NCI-H1048 (cell line): ENCODE results near the gene HIBADH.
A peak's percentile ranks its signal among the peaks of the same experiment; 100 is the strongest.

Source experiments
- DNase-seq: peaks from one replicate; lab custom pipeline; 2025; lab: John Stamatoyannopoulos, UW

Gene HIBADH

DNA sequence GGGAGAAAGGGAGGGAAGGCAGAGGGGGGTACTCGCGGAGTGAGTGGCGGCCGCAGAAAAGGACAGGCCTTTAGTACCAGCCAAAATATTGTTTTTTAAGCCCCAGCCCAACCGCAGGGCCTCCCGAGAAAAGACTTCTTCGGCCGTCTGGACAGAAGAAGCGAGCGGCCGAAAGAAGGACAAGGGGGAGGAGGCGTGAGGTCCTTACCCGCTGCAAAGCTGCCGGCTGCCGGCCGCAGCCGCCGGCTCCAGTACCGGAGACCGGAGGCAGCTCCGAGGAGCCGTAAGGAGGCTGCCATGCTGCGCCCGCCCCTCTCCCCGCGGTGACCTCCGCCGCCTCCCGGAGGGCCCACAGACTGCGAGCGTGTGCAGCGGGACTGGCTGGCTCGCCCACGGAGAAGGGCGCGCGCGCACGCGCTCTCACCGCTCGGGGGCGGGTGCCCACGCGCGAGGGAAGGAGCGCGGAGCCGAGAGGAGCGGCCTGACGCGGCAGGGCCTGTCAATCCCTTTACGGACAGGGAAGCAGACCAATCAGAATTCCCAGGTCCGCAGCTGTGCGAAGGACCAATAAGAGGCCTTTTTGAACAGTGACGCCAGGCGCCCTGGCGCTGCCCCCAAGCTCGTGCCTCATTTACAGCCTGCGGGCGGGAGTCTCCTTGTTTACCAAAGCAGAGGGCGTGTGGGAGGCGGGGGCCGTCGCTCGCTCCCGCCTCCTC, at the start of gene HIBADH:
Gene HIBADH, minus strand, starts transcription at position 394 of the 716 bp plus-strand sequence. Its CDS starts 95 bp downstream, at position 299.
- peak; percentile 97 for DNase-seq

DNA sequence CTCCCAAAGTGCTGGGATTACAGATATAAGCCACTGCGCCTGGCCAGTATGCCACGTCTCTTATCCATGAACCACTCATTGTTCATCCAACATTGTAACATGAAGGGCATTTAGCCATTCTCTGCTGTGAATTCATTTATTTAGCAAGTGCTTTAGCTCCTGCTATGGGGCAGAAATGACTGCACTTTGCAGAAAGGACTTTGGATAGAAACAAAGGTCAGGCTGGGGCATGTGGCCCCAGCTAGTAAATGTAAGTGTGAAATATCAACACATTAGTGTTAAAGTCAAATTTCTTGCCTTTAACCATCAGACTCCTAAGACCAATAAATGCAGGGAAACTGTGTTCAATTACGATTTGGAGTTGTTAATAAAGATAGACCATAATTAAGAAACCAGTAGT, 49.5 kb upstream of the HIBADH start:
- DNase-seq: no peak

DNA sequence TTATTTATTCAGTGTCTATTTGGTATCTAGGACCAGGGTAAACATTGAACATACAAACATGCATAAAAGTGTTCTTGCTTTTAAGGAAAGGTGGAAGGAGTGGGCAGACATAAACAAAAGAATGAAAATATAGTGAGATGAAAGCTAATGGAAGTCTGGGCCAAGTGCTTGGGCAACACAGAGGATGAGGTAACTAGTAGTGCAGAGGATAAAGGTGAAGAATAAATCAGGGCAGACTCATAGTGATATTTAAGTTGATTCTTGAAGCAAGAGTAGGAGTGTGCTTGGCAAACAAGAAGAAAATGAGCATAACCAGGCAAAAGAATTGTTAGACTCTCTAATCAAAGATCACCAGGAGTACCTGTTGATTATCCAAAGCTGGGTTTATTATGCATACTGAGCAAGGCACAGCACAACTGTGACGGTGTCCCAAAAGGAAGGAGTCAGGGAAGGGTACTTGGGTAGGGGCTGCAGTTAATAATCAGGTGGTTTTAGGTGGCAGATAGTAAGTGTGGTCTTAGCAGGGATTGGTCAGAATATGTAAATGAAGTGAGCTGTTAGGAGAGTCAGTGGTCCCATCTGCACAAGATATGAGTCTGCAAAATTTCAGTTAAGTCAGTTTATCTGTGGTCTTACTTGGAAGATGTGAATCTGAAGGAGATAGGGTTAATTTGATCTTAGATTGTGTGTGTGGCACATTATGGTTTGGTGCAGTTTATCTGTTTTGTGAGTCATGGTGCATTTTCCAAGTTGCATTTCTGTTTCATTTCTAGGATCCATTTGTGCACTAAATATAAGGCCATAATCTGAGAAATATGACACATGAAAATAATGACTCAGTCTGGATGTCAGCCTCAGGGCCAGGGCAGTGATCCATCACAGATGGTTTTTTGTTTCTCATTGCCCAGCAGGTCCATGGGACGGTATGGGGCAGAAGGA, 46.7 kb upstream of the HIBADH start:
- DNase-seq: no peak

DNA sequence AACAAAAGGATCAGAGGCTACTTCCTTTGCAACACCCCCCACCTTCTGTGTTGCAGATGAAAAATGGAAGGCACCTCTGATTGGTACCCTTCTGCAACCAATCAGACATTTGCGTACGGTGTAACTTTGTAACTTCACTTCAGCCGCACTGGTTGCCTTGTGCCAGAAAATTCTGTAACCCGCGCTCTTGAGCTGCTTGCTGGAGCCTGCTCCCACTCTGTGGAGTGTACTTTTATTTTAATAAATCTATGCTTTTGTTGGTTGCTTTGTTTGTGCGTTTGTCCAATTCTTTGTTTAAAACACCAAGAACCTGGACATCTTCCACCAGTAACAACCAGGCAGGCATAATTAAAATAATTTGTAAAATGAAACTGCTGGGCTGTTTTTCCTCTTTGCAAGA, 45.8 kb upstream of the HIBADH start:
- no peak for DNase-seq

DNA sequence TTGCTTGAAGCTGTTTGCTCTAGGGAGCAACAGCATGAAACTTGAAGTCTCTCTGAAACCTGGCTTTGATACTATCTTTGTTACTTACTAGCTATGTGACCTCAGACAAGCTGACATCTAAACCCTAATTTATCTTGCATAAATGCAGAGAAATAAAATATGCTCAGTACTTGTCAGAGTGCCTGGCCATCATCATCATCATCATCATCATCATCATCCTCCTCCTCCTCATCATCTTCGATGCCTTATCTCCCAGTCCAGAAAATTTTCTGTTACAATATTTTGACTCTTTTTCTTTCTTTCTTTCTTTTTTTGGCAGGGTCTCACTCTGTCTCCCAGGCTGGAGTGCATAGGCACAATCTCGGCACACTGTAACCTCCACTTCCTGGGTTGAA, 42.5 kb upstream of the HIBADH start:
- DNase-seq: no peak

DNA sequence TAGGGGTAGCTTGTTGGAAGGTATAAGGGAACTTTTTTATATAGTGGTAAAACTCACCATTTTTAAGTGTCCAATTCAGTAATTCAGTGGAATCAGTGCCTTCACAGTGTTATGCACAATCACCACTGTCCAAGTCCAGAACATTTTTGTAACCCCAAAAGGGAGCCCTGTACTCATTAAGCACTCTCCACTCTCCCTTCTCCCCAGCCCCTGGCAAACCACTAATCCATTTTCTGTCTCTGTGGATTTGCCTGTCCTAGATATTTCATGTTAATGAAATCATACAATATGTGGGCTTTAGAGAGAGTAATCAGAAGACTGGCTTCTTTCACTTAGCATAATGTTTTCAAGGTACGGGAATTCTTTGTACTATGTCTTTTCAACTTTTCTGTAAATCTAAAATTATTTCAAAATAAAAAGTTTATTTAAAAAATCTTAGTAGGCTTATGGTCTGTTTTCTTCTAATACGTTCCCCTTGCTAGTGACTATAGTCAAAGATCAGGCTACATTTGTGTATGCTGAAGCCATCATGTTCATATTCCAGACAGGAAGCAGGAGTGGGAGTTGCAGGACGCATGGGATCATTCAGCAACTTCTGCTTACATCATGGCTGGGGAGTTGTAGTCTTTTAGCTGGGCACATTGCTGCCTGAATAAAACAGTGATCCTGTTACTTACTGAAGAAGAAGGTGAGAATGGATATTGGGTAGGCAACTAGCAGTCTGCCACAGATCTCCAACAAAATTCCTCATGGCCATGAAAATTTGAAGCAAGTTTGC, 41.9 kb upstream of the HIBADH start:
- no peak for DNase-seq

DNA sequence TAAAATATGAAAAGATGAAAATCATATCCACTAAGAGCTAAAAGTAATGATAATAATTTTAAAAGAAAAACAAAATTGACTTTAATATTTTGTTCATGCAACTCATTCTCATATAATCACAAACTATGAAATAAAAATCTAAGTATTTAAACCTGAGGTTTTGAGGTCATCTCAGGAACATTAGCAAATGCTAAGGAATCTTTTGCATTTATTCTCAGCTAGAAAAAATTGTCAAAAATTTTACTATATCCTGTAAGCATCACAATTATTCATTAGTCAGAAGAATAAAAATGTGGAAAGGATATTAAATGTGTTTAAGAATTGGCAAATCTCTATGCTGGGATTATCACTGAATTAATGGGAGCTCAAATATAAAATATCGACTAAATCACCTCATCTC, 40.5 kb upstream of the HIBADH start:
- no peak for DNase-seq

DNA sequence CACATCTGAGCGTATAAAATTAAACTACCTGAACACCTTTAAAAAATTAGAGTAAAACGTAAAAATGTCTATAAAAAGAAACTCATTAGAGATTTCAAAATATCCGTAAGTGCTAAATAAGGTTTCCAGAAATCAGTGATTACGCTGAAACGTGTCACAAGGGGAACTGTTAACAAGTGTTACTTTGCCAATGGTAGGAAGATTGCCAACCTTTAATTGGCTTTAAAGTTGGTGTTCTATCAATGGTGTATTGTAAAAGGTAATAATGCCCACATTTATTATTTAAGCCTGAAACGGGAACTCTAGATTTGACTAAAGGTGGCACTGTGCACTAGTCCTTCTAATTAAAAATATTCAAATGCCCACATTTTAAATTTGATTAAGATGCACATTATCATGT, 37.8 kb upstream of the HIBADH start:
- DNase-seq: peak; percentile 51

DNA sequence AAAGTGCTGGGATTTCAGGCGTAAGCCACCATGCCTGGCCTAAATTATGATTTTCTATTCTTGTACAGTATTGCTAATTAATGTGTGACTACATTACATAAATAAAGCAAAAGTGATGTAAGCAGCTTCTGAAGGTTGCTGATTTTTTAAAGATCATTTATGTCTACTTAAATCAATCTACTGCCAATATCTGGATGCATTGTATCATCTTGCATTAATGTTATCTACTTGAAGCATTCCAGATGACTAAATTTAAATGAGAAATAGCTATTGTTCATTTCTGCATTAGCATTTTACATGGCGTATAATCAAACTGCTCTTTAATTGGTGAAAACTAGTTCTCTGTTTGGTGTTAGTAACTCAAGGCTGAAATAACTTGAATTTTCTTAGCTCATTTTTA, 37.1 kb upstream of the HIBADH start:
- DNase-seq: no peak

DNA sequence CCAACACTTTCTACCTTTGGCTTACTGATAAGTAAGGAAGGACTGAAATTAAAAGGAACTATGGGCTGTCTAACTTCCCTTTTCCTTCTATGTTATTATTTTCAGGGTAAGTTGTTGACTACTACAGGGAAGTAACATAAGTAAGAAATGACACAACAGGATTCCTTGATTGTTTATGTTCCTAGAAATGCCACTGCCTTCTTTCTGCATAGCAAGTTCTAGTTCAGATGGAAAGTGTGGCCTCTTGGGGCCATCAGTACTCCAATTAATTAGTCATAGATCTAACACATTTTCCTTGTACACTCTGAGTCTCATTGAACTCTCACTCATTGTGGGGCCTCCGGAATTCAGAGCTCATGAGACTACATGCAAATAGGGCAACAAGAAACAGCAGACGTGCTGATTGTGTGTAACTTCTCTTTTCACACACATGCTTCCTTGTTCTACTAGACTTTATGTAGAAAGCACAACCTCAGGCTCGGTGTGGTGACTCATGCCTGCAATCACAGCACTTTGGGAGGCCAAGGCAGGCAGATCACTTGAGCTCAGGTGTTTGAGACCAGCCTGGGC, 35.3 kb upstream of the HIBADH start:
- DNase-seq: peak; percentile 22

DNA sequence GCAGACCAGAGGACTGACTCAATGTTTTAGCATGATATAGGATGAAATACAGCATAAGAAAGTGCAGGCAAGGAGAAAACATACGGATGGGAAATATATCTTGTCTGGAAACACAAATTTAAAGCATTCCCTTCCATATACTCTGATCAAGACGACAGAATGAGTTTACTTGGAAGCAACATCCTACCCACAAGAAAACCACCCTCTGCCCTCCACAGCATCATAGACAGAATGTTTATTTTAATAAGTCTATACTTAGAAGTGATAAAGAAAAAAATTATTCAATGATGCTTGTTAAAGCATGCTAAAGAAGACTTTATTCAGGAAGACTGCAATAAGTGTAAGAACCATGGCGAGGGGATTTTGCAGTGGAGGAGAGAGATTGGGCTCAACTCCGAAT, 32.4 kb upstream of the HIBADH start:
- no peak for DNase-seq

DNA sequence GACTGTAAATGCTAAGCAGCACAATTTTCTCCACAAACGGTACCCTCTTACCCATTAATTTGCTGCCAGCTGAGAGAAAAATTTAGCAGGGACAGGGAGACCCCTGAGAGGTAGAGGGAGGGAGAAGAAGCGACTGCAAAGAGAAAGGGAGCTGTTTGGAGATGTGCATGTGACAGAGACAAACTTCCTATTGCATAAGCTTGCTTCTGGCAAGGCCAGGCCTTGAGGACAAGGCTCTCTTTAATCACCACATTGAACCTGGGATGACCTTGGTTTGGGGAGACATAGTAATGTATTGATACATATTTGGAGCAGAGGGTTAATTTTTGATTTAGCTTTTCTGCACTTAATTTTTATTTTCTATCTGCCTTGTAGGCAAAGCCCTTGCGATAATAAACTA, 31.1 kb upstream of the HIBADH start:
- DNase-seq: no peak

DNA sequence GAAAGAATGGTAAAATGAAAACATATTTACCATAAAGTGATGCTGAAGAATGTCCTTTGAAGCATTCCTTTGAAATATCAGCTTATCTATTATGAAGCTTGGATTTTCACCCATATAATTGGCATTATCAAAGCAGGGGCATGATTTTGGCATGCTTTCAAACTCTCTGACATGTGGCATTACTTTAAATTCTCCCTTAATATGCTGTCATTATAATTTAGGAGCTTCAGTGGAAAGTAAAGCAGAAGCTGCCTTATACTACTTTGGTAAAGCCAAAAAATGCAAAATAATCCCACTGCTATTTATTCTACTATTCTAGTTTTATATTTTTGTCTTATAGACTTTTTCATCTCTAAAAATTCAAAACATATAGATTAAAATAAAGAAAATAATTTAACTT, 28.0 kb upstream of the HIBADH start:
- no peak for DNase-seq

DNA sequence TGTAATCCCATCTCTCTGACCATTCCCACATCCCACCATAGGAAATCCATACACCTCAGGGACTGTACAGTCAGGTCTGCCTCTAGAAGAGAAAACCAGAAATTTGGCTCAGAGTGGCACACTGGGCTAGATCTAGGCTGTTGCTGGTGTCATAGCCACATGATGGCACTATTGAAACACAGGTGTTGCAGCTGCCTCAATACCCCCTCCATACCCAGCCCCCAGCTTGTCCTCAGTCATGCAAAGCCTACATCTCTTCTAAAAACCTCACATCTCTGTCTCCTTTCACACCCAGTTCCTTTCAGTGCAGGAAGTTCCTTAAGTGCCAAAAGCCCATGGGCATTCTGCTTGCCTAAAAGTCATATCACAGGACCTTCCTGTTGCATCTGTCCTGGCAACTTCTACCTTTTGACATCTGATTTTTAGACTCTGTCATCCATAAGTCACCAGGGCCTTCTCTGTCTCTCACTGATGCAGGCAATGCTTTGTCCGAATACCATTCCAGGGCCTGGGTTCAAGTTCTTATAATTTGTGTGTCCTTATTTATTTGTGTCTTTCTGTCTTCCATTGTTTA, 27.0 kb upstream of the HIBADH start:
- DNase-seq: no peak

DNA sequence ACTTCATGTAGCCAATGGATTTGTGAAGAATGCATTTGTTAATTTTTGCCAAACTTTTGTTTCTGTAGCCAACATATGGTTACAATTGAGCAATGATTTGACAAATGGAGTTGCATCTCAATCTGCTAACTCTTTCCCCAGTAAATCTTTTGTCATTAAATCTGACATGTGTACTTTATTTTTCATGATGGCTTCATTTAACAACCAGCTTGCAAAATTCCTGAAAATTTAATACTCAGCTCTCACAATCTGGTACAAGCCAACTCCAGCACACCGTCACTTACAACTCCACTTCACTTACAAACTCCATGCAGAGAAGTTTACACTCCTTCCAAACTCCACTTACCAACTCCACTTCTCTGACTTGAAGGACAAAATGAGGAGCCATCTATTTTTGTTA, 26.5 kb upstream of the HIBADH start:
- DNase-seq: no peak

DNA sequence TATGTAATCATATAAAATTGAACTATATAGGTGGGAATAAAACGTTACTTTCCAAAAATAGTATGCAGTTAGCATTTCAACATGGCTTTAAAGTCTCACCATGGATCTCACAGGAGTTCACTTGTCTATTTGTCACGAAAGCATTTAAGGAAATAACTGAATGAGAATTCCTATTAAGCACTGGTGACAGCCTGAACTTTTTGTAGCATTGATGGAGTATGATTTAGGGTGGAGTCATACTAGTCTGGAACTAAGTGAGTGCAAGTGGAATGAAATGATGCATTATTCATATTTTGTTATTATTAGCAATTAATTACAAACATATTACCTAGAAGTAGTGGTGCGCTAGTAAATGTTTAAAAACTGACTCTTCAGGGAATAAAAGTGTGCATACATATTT, 26.0 kb upstream of the HIBADH start:
- no peak for DNase-seq

DNA sequence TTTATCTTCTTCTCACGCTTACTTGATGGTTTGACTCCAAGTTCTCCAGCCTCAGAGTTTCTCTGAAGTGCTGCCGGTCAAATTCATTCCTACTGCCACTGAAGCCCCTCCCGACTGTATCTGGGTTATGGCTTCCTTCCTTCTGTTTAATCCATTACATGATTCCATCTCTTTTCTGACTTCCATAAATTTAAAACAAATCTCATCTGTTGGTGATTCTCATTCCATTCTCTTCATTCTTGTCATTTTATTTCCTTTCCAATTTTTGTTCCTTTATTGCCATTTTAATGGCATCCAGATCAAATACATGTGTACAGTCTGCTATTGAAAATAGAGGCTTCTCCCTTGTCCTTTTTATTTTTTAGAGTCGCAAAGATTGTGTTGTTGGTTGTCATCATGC, 25.4 kb upstream of the HIBADH start:
- no peak for DNase-seq

DNA sequence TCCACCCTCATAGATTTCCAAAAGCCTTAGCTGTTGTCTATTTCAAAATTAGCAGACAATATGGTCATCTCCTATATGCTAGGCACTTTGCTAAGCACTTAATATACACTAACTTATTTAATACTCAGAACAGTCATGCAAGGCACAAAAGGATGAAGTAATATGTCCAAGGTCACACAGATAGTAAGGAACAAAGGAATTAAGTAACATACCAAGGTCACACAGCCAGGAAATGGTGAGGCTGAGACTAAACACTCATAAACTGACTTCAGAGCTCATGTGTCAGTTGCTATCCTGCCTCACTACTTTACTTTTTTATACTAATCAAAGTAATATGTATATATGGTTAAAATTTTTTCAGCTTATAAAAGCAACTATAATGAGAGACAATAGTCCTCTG, 23.6 kb upstream of the HIBADH start:
- DNase-seq: no peak

DNA sequence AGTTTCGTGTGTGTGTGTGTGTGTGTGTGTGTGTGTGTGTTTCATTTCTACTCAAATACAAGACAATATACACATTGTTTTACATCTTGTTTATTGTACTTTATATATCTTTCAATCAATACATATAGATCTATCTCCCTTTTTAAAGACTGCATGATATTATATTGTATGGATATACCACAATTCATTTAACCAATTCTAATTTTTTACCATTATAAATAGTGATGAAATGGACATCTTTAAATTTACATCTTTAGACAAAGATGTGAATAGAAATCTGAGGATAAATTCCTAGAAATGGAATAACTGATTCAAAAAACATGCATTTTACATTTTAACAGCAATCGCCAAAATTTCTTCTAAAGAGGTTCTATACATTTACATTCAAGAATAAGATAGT, 23.2 kb upstream of the HIBADH start:
- DNase-seq: no peak

DNA sequence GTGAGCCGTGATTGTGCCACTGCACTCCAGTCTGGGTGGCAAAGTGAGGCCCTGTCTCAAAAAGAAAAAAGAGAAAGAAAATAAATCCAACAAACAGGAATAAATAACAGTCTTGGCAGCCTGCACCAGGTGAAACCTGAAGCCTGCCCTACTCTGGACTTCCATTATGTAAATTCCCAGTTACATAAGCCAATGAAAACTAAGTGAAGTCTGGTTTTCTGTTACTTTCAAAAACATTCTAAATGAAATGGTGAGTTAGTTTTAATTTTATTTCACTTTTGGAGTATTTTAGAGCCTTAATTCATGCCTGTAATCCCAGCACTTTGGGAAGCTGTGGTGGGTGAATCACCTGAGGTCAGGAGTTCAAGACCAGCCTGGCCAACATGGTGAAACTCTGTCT, 22.5 kb upstream of the HIBADH start:
- no peak for DNase-seq

DNA sequence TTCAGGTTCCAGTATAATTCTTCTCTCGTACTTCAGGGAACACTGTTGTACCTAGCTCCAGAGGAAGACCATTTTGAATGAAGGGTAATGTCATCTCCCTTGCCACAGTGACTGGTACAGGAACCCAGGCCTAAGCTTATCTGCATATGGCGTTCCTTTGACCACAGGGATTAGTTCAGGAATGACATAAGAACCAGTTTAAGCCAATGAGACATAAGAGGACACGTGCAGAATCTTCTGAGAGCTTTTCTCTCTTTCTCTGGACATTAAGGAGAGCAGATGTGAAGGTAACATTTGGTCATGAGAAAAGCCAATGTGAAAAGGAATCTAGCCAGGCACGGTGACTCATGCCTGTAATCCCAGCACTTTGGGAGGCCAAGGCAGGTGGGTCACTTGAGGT, 21.8 kb upstream of the HIBADH start:
- DNase-seq: no peak

DNA sequence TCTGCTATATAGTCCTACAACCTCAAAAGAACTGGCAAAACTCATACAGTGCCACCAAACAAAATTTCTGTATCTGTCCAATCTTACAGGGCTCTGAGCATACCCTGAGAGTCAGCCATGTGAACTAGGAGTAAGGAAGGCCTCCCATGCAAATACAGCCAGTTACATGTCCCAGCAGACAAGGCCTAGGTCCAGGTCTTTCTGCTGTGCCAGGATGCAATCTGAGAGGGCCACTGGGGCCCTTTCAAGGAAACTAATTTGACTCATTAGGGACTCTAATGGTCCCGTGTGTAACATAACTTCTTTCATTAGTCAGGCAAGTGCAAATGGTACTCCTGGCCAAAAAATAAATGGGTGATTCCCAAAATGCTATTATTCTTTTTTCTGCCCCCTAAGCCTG, 17.9 kb upstream of the HIBADH start:
- no peak for DNase-seq
